Islet of Langerhans (tissue), 1 donor: ENCODE results near the gene UCP1.
"Not testable (repeated sequence)": the region's sequence is repeated elsewhere in the genome, so short reads cannot be mapped to it uniquely, and the experiment has no call there.

Experiments used
- FAIRE-seq: peaks from one replicate; lab custom pipeline; 2011; peaks lifted over from hg19 to GRCh38; lab: Jason Lieb, UNC

UCP1 gene

DNA sequence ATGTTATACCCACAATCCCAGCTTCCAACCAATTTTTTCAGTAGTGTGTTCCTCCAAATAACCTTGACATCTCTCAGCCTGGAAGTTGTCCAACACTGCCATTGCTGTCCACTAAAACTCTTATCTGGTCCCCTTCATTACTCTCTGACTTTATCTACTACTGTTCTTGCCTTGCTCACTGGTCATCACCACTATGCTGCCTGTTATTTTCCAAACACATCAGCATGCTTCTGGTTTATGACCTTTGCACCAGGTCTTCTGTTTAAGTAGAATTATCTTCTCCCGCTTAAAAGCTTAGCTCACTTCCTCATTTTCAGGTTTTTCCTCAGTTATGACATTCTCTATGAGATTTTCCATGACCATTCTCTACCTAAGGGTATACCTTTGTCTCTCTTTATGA is 39.3 kb downstream of the UCP1 start:
- FAIRE-seq: no peak

DNA sequence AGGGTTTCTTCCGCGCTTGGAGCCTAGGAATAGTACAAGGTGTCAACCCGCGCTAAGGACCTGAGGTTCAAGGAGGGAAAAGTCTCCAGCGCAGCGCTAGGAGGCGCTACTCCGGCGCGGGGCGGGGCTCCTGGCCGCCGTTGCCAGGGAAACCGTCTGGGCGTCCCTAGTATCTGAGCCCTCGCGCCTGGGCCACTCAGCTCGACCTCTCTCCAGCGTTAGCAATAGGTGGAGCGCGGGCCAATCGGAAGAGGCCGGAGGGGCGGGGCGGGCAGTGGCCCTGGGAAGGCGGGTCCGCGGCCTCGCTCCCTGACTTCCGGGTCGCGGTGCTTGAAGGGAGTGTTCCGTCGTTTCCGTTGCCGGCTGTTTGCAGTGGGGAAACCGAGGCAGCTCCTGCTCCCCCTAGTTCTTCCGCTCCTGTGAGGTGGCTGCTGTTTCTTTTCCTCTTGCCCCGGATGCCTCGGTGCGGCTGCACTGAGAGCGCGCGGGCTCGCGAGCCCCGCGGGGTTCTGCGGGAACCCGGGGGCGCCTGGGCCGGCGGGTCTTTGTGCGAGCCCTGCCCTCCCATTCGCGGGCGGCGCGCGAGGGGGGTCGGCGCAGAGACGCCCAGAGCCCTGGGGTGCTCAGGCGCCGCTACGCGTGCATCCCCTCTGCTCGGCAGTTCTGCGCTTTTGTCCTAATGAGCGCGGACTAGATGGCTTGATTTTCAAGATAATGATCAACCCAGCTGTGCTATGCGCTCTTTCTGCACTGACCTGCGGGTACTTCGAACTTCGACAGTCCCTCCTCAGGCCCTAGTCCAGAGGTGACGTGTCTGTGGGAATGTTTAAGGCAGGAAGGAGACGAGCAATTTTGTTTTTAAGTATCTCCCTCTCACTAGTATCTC is 44.7 kb downstream of the UCP1 start, which contains the start of gene ELMOD2:
ELMOD2 (plus strand) TSS at position 312 of the 886 bp plus-strand sequence. CDS start 1,261 bp downstream, outside the sequence.
- peak; percentile 93 for FAIRE-seq

GRCh38 chr4:140523370-140523856 is 45.3 kb downstream of the UCP1 start:
- no peak for FAIRE-seq

DNA sequence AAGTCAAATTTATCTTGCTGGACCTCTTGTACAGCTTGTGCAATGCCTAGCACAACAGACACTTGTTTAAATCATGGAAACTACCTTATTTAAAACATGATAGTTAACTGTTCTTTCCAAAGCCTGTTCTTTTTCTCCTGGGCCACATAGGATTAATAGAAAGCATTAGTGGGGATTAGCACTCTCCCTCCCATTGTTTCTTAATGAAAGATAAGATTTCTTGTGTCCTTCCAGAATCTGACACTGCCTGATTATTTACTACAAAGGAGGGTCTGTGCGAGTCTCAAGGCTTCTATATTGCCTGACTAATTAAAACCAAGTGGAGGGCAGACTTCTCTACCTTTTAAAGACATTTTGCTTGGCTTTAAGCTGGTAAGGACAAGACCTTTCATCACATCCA is 53.3 kb downstream of the UCP1 start:
- no peak for FAIRE-seq

- not testable (repeated sequence) for FAIRE-seq
These were observed 55.0 kb downstream of the UCP1 start for GRCh38 chr4:140513765-140514164.
